ENCODE results near the gene VWA8.
"Not testable (repeated sequence)": the region's sequence is repeated elsewhere in the genome, so short reads cannot be mapped to it uniquely, and the experiment has no call there.

VWA8 gene

DNA sequence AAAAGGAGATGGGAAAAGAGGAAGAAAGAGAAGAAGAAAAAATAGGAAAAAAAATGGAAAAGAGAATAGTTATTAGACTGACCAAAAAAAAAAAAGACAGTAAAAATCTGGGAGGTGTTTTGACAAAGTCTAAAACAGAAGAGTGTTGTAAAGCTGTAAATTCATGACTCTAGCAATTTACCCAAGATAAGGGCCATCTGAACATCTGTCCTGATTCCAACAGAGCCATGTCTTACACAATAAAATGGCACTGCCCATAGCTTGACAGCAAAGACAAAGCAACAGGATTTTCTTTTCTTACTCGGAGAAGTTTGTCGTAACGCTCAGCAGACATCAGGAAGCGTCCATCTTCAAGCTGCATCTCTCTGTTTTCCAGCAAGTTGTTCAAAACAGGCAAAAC lies 69.8 kb downstream of the VWA8 start:
- no peak overlapping the region for H3K27ac ChIP-seq
- TF ChIP-seq ZFX (IDR thresholded peaks at IDR 0.05) = no peak
- TF ChIP-seq CTCF (conservative IDR thresholded peaks at IDR 0.05) = no peak

GRCh38 chr13:41883147-41883546 lies 77.8 kb downstream of the VWA8 start:
- H3K27ac ChIP-seq = no peak overlapping the region
- TF ChIP-seq ZFX (IDR thresholded peaks at IDR 0.05) (no peak), CTCF (conservative IDR thresholded peaks at IDR 0.05) (no peak)

DNA sequence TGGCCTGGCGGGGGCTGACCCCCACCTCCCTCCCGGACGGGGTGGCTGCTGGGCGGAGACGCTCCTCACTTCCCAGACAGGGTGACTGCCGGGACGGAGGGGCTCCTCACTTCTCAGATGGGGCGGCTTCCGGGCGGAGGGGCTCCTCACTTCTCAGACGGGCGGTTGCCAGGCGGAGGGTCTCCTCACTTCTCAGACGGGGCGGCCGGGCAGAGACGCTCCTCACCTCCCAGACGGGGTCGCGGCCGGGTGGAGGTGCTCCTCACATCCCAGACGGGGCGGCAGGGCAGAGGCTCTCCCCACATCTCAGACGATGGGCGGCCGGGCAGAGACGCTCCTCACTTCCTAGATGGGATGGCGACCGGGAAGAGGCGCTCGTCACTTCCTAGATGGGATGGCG lies 79.0 kb downstream of the VWA8 start:
- H3K27ac ChIP-seq = not testable (repeated sequence)

GRCh38 chr13:41880966-41881365 lies 79.9 kb downstream of the VWA8 start:
- no peak overlapping the region for H3K27ac ChIP-seq
- no peak for TF ChIP-seq ZFX (IDR thresholded peaks at IDR 0.05)
- no peak for TF ChIP-seq CTCF (conservative IDR thresholded peaks at IDR 0.05)

DNA sequence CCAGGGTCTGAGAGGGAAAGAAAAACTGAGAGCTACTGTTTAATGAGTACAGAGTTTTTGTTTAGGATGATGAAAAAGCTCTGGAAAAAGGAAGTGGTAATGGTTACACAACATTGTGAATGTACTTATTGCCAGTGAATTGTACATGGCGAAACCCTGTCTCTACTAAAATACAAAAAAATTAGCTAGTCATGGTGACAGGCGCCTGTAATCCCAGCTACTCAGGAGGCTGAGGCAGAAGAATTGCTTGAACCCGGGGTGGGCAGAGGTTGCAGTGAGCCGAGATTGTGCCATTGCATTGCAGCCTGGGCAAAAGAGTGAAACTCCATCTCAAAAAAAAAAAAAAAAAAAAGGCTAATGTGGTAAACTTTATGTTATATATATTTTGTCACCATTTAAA lies 96.3 kb downstream of the VWA8 start:
- TF ChIP-seq CTCF (conservative IDR thresholded peaks at IDR 0.05) = no peak
- H3K27ac ChIP-seq = no peak overlapping the region

GRCh38 chr13:41862659-41863058 lies 98.2 kb downstream of the VWA8 start:
- H3K27ac ChIP-seq = not testable (repeated sequence)

DNA sequence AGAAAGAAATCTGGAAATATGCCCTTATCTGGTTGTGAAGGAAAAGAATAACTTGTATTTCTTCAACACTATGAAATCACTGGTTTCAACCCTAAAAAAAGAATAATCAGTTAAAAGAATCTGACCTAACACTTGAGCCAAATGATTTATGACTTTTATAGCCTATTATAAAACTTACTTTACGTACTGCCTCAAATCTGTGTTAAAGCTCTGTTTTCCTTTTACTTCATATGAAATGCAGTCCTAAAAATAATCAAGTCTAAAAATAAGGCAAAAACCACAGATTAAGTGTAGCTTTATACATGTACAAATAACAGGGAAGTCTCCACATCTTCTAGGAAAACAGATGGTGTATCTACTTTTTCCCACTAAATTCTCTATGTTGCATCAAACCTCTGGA lies 101.3 kb downstream of the VWA8 start:
- TF ChIP-seq ZFX (IDR thresholded peaks at IDR 0.05) = no peak
- no peak for TF ChIP-seq CTCF (conservative IDR thresholded peaks at IDR 0.05)
- H3K27ac ChIP-seq = no peak overlapping the region

- TF ChIP-seq CTCF (conservative IDR thresholded peaks at IDR 0.05) (no peak), ZFX (IDR thresholded peaks at IDR 0.05) (no peak)
- no peak overlapping the region for H3K27ac ChIP-seq
Observed at GRCh38 chr13:41858780-41859179, 102.1 kb downstream of the VWA8 start.

DNA sequence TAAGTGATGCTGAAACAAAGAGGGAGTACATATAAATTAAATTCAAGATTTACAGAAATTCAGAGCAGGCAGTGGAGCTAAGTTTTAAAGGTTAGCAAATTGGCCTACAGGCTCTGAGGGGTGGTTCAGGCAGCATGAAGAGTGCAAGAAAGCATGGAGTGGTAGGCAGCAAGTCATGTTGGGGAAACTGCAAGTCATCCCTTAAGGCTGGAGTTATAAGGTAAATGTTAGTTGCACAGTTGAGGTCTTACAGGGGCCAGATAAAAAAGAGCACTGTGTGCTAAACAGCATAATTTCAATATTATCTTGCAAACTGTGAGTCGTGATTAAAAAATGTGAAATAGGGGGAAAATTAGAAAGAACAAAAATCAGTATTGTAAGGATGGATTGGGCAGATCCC lies 106.2 kb downstream of the VWA8 start:
- no peak overlapping the region for H3K27ac ChIP-seq
- no peak for TF ChIP-seq ZFX (IDR thresholded peaks at IDR 0.05)
- TF ChIP-seq CTCF (conservative IDR thresholded peaks at IDR 0.05) = no peak

All from C4-2B (cell line).